K562 (cell line): ENCODE data around the gene STK31. TPM values are rescaled to one million over a fixed set of nuclear protein-coding genes. Genes with fewer than 3 reads are reported as not detected.

ENCODE experiments used
- ATAC-seq: fragments of 200-7000 bp; cut with Tn5 transposase; 3 replicates; pipeline ENCODE4 v1.9.1; 2020; ENCODE audit warnings: moderate library complexity
- BruUV-seq: library from RNA; stranded (reverse); fragments of 400-500 nt; replicated peaks from 2 replicates; lab custom pipeline; 2021; lab: Mats Ljungman, UMichigan
- CTCF ChIA-PET: fragments of 300-600 bp; formaldehyde crosslinking; extraction: SDS; loops from one replicate; lab custom pipeline; 2021; ENCODE audit warnings: low intra/inter-chr PET ratio; lab: Yijun Ruan, JAX
- POLR2A ChIA-PET: fragments of 300-600, 350-650 bp; sonication (Branson Sonifier 250); formaldehyde crosslinking; extraction: SDS; loops from one replicate; lab custom pipeline; 2021; ENCODE audit warnings: antibody characterized with exemption, inconsistent platforms; lab: Yijun Ruan, JAX
- DNase-seq, 4 experiments: peaks; one replicate each; pipeline versions ENCODE4 v3.0.0 to v3.0.0-alpha.2; 2011 to 2018; ENCODE audit warnings: low spot score in 3 of 4, mixed read lengths in 3 of 4; ENCODE audit errors: extremely low read depth in 1 of 4
- FAIRE-seq: peaks from 2 replicates; lab custom pipeline; 2011; peaks lifted over from hg19 to GRCh38; lab: Jason Lieb, UNC
- H2AFZ ChIP-seq: 2 replicates; pipeline ENCODE4 v1.6.0; 2011; ENCODE audit warnings: low read depth, low read length, control low read depth, inconsistent platforms
- H3K27ac ChIP-seq: fragments of 200-600 bp; 3 replicates; pipeline ENCODE4 v1.8.0; 2011; ENCODE audit warnings: low read depth, mild to moderate bottlenecking, control low read depth, inconsistent platforms, low read length, moderate library complexity, mixed read lengths; ENCODE audit errors: extremely low read depth
- H3K27me3 ChIP-seq, 2 experiments: fragments of 300-600 bp in 1 of 2; 2 replicates in 1 of 2; 3 replicates in 1 of 2; pipeline versions ENCODE4 v1.6.0 to v1.8.0; 2011; ENCODE audit warnings: inconsistent platforms in 2 of 2, low read length in 2 of 2, mild to moderate bottlenecking in 1 of 2, mixed read lengths in 1 of 2, moderate library complexity in 1 of 2; ENCODE audit not compliant: control insufficient read depth in 2 of 2, insufficient read depth in 2 of 2
- H3K36me3 ChIP-seq: fragments of 300-600 bp; 3 replicates; pipeline ENCODE4 v1.8.0; 2011; ENCODE audit warnings: mild to moderate bottlenecking, low read length, inconsistent platforms; ENCODE audit not compliant: control insufficient read depth, insufficient read depth
- H3K4me1 ChIP-seq, 2 experiments: fragments of 200-600 bp in 1 of 2; replicated peaks in 1 of 2; 2 replicates in 1 of 2; 3 replicates in 1 of 2; pipeline versions ENCODE4 v1.5.1 to v1.8.0; 2011; ENCODE audit warnings: inconsistent platforms in 2 of 2, low read length in 2 of 2, mild to moderate bottlenecking in 1 of 2, mixed read lengths in 1 of 2, moderate library complexity in 1 of 2; ENCODE audit not compliant: control insufficient read depth in 2 of 2, insufficient read depth in 2 of 2
- H3K4me2 ChIP-seq: 2 replicates; pipeline ENCODE4 v1.6.1; 2011; ENCODE audit warnings: low read length, control low read depth, inconsistent platforms, mixed read lengths; ENCODE audit not compliant: insufficient read depth
- H3K4me3 ChIP-seq: fragments of 200-600 bp; sonication (generic), shearing (Covaris generic); 2 replicates; pipeline ENCODE4 v1.5.1; 2016; ENCODE audit warnings: control low read depth, inconsistent platforms
- H3K79me2 ChIP-seq: fragments of 200-600 bp; 3 replicates; pipeline ENCODE4 v1.8.0; 2011; ENCODE audit warnings: low read length, inconsistent platforms; ENCODE audit not compliant: control insufficient read depth, insufficient read depth
- H3K9ac ChIP-seq, 2 experiments: 2 replicates each; pipeline versions ENCODE4 v1.6.0 to v1.6.1; 2011; ENCODE audit warnings: low read depth in 2 of 2, low read length in 2 of 2, control low read depth in 1 of 2, inconsistent platforms in 1 of 2, mild to moderate bottlenecking in 1 of 2, mixed read lengths in 1 of 2; ENCODE audit not compliant: insufficient read depth in 1 of 2
- H3K9me1 ChIP-seq: one replicate; pipeline ENCODE4 v1.6.0; 2011; ENCODE audit warnings: inconsistent platforms, mild to moderate bottlenecking, low read length, moderate library complexity; ENCODE audit not compliant: control insufficient read depth, insufficient read depth
- H3K9me3 ChIP-seq: replicated peaks from 2 replicates; pipeline ENCODE4 v1.5.1; 2011; ENCODE audit warnings: low read depth, low read length, inconsistent platforms; ENCODE audit not compliant: control insufficient read depth, insufficient read depth
- H4K20me1 ChIP-seq: replicated peaks from 2 replicates; pipeline ENCODE4 v1.6.1; 2011; ENCODE audit warnings: low read length, inconsistent platforms, mixed read lengths; ENCODE audit not compliant: control insufficient read depth, insufficient read depth
- BRCA1 ChIP-seq, 2 experiments: fragments of 450-650 bp in 1 of 2; sonication (generic) in 1 of 2; formaldehyde crosslinking in 1 of 2; IDR thresholded peaks; 2 replicates each; pipeline versions ENCODE4 v1.5.0 to v1.6.1; 2017 to 2020; ENCODE audit warnings: mild to moderate bottlenecking in 1 of 2, missing genetic modification reagents in 1 of 2
- CTCF ChIP-seq, 3 experiments: IDR thresholded peaks in 2 of 3; conservative IDR thresholded peaks in 1 of 3; 2 replicates each; pipeline ENCODE4 v1.5.1; 2011 to 2012; ENCODE audit warnings: low read length in 3 of 3, mild to moderate bottlenecking in 3 of 3, control low read depth in 2 of 3, improper control_type of control experiment in 1 of 3, inconsistent platforms in 1 of 3, low read depth in 1 of 3, mixed read lengths in 1 of 3, moderate library complexity in 1 of 3; ENCODE audit not compliant: insufficient read depth in 2 of 3
- KDM5B ChIP-seq: fragments of 200-600 bp; sonication (generic); IDR thresholded peaks from 2 replicates; pipeline ENCODE4 v1.6.1; 2012; ENCODE audit warnings: low read depth, mild to moderate bottlenecking, moderate library complexity, low read length, control low read depth, inconsistent platforms; ENCODE audit not compliant: insufficient replicate concordance
- KLF16 ChIP-seq: IDR thresholded peaks from 2 replicates; pipeline ENCODE4 v1.6.1; 2016; ENCODE audit warnings: antibody characterized with exemption
- NUFIP1 ChIP-seq: fragments of 450-650 bp; IDR thresholded peaks from 2 replicates; pipeline ENCODE4 v1.6.1; 2018; ENCODE audit not compliant: partially characterized antibody
- U2AF2 ChIP-seq: fragments of 200-400 bp; formaldehyde crosslinking; optimal IDR thresholded peaks from 2 replicates; pipeline ENCODE3; 2017; ENCODE audit warnings: low read depth, mild to moderate bottlenecking, low read length
- WGBS: fragments of 100-300 bp; shearing (Covaris generic); methylation state at CpG from one replicate; pipeline ENCODE4 v1.1.6; 2016; ENCODE audit warnings: low coverage, mixed read lengths; ENCODE audit not compliant: insufficient coverage; ENCODE audit errors: missing lambda C conversion rate; 5-methylcytosine and 5-hydroxymethylcytosine counted together
- in situ Hi-C: fragments of 300-500 bp; cut with MboI; formaldehyde crosslinking; loops from 4 replicates; pipeline ENCODE4 v1.15.0; 2018; ENCODE audit warnings: inconsistent platforms, mixed read lengths
- intact Hi-C: fragments of 100-400 bp; cut with micrococcal nuclease; formaldehyde crosslinking; loops from 2 replicates; pipeline ENCODE4 v1.14.2; 2022
- polyA plus RNA-seq, 8 experiments: library from polyadenylated mRNA; depleted of rRNA in 4 of 8; stranded (reverse) in 5 of 8; unstranded in 3 of 8; fragments of >200 nt; fragmentation: Nextera tagmentation in 2 of 8; fragmentation: Illumina TruSeq in 1 of 8; extraction: Ambion mirVana in 2 of 8; extraction: Trizol in 1 of 8; gene quantifications; 2 replicates each; pipeline versions ENCODE4 v1.2.1 to v1.2.3, GENCODE V29; 2011 to 2014; ENCODE audit warnings: inconsistent platforms in 1 of 8, missing spikeins in 1 of 8
- total RNA-seq, 7 experiments: library from RNA; depleted of rRNA in 6 of 7; stranded (reverse); fragments of >200 nt in 6 of 7; fragmentation: Illumina TruSeq in 2 of 7; extraction: Trizol in 2 of 7; gene quantifications; 2 replicates each; pipeline versions ENCODE4 v1.2.1 to v1.2.3, GENCODE V29; 2011 to 2021; ENCODE audit warnings: low replicate concordance in 1 of 7
- TF ChIP-seq, protein P1 (sequence below): sonication (generic); formaldehyde crosslinking; IDR thresholded peaks from 2 replicates; pipeline ENCODE4 v1.8.1; 2023; ENCODE audit warnings: mild to moderate bottlenecking, missing genetic modification reagents
- TF ChIP-seq, protein P2 (sequence below): sonication (generic); formaldehyde crosslinking; IDR thresholded peaks from 2 replicates; pipeline ENCODE4 v1.8.1; 2022; ENCODE audit warnings: missing genetic modification reagents

Gene STK31
- total and polyA plus RNA-seq, 9 of the 15 experiments (the other 6 are each of a cell fraction or from before 2014, with no cell fraction given) = 0.09 to 1.2 (median 0.26) TPM

DNA sequence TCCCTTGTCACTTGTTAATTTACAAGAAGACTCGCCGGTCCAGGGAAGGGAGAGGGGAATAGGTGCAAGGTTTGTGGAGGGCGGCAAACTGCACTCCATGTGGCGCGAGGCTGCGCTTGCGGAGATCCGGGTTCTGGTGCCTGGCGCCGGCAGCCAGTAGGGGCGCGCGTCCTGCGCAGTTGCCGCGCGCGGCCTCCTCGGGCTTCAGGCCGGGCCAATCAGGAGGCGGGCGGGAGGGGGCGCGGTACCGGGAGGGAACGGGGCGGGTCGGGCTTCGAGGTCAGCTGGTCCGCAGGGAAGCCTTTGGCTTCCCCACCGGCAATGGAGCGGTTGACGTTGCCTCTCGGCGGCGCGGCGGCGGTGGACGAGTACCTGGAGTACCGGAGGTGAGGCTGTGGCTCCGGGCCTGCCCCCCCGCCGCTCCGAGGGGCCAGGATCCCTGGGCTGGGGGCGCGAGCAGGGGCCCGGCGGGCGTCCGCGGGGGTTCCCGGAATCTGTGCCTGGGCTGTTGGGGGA is 30.1 kb upstream of the STK31 start, which contains the start of gene FAM221A (continued):
- TF ChIP-seq, protein P1, sequence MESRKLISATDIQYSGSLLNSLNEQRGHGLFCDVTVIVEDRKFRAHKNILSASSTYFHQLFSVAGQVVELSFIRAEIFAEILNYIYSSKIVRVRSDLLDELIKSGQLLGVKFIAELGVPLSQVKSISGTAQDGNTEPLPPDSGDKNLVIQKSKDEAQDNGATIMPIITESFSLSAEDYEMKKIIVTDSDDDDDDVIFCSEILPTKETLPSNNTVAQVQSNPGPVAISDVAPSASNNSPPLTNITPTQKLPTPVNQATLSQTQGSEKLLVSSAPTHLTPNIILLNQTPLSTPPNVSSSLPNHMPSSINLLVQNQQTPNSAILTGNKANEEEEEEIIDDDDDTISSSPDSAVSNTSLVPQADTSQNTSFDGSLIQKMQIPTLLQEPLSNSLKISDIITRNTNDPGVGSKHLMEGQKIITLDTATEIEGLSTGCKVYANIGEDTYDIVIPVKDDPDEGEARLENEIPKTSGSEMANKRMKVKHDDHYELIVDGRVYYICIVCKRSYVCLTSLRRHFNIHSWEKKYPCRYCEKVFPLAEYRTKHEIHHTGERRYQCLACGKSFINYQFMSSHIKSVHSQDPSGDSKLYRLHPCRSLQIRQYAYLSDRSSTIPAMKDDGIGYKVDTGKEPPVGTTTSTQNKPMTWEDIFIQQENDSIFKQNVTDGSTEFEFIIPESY (CRISPR knock-in tag) = peak; percentile 60; the same call in 1 of the 2 replicates
- TF ChIP-seq CTCF (IDR thresholded peaks at IDR 0.05 in 2 of 3, conservative IDR thresholded peaks at IDR 0.05 in 1 of 3; ENCODE audit: insufficient read depth in 2 of 3, low read depth in 1 of 3, low read length in 3 of 3) = 0 out of 6 replicates have a peak, but pooled peaks of 1 of the 3 experiments have one; percentile 6

DNA sequence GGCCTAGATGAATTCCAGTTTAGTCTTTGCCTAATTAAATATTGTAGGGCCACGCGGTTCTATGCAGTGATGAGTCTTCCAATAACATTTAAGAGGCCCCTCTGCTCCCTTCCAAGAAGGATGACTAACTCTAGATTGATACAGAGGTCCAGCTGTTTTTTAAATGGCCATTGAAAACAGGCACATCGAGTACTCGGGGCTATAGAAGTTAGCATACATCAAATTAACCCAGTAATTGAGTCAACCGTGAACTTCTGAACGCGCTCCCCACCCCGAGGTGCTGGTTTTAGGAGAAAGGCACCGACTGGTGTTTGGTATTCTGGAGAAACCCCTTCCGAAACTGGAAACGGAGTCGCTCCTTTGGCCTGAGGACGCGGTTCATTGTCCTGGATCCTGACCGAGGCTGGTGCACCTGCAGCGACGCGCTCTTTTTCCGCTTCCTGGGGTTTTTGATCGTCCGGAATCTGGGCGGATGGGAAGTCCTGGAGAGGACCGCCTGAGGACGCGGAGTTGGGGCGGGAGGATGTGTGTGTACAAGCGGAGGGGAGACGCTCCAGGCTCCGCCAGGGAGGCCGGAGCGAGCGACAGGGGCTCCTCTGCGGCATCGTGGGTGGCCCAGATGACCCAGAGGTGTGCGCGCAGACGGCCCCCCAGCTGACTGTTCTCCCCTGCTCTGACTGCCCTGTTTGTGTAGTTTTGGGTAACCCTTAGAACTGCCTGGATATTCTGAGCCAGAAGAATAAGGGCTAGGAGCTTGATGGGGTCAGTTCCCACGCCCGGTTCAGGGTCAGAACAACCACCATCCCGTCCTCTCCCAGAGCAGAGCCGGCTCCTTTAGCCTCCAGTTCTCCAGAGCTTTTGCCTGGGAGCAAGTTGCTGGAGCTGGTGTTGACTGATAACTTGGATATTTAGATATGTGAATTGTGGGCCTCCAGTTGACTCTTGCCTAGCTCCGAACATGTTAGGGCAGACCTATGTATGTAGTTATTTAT is 29.3 kb upstream of the STK31 start:
- H3K27ac ChIP-seq = no peak overlapping the region
- TF ChIP-seq, protein P2, sequence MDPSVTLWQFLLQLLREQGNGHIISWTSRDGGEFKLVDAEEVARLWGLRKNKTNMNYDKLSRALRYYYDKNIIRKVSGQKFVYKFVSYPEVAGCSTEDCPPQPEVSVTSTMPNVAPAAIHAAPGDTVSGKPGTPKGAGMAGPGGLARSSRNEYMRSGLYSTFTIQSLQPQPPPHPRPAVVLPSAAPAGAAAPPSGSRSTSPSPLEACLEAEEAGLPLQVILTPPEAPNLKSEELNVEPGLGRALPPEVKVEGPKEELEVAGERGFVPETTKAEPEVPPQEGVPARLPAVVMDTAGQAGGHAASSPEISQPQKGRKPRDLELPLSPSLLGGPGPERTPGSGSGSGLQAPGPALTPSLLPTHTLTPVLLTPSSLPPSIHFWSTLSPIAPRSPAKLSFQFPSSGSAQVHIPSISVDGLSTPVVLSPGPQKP (CRISPR knock-in tag) = no peak
- TF ChIP-seq U2AF2 = no peak
- TF ChIP-seq KDM5B = no peak
- TF ChIP-seq BRCA1 (IDR thresholded peaks at IDR 0.05) = no peak
- TF ChIP-seq BRCA1 (CRISPR knock-in tag; IDR thresholded peaks at IDR 0.05) = no peak
- TF ChIP-seq KLF16 = no peak
- TF ChIP-seq NUFIP1 = no peak

More for the DNA sequence above, 29.3 kb upstream of the STK31 start:
- 43% methylated on average over 33 of the region's 42 CpGs for WGBS
- no peaks in the 10 kb centered on the region for H3K9me3 ChIP-seq
- H3K4me2 ChIP-seq = no peak overlapping the region
- no peaks in the 10 kb centered on the region for H3K9me1 ChIP-seq
- no TSS peak for BruUV-seq
- no peak overlapping the region for H2AFZ ChIP-seq
- 0 out of 5 replicates have a peak, but pooled peaks cover 0 to 3% of the 10 kb centered on the region in 2 experiments for H3K27me3 ChIP-seq
- ChIA-PET POLR2A (interaction anchor here (1.0 kb wide), 1 partner anchor 23 kb away, joined by 3 read pairs; no protein-coding TSS in a partner anchor), CTCF (no interaction called here)
- H3K9ac ChIP-seq = no peak overlapping the region
- intact Hi-C loops (no loop called here), in situ Hi-C loops (no loop called here)
- H3K36me3 ChIP-seq = no peaks in the 10 kb centered on the region
- ATAC-seq (no peak), DNase-seq (no peak), FAIRE-seq (no peak)
- peaks cover 0 to 6% of the 10 kb centered on the region in 2 experiments; a peak in 1 of 5 replicates for H3K4me1 ChIP-seq
- no peak overlapping the region for H3K4me3 ChIP-seq
- H4K20me1 ChIP-seq = no peaks in the 10 kb centered on the region
- no peaks in the 10 kb centered on the region for H3K79me2 ChIP-seq
